H1 (cell line): ENCODE measurements around the gene SEMA3E. TPM values are rescaled to one million over a fixed set of nuclear protein-coding genes. Genes with fewer than 3 reads are reported as not detected.

Experiments
- CTCF ChIA-PET: fragments of 300-600 bp; sonication (Branson Sonifier 250); formaldehyde crosslinking; loops from one replicate; lab custom pipeline; 2021; ENCODE audit not compliant: partially characterized antibody; lab: Charles Lee
- POLR2A ChIA-PET: fragments of 300-600 bp; sonication (Branson Sonifier 250); formaldehyde crosslinking; loops from one replicate; lab custom pipeline; 2021; ENCODE audit warnings: inconsistent platforms; ENCODE audit not compliant: partially characterized antibody; lab: Charles Lee
- DNase-seq, 2 experiments: peaks; one replicate each; pipeline versions ENCODE4 v3.0.0 to v3.0.0-alpha.2; 2010 to 2022; ENCODE audit warnings: low spot score in 2 of 2, low read depth in 1 of 2, mixed read lengths in 1 of 2
- FAIRE-seq: peaks from 2 replicates; lab custom pipeline; 2011; peaks lifted over from hg19 to GRCh38; lab: Jason Lieb, UNC
- H2AFZ ChIP-seq: 2 replicates; pipeline ENCODE4 v1.8.1; 2012; ENCODE audit warnings: low read length, inconsistent platforms
- H2AK5ac ChIP-seq: 2 replicates; pipeline ENCODE4 v1.6.1; 2013; ENCODE audit warnings: low read depth, low read length
- H2BK120ac ChIP-seq: replicated peaks from 2 replicates; pipeline ENCODE3; 2013; ENCODE audit warnings: low read depth, low read length, inconsistent platforms
- H2BK12ac ChIP-seq: 2 replicates; pipeline ENCODE4 v1.6.1; 2013; ENCODE audit warnings: low read depth, low read length
- H2BK15ac ChIP-seq: 2 replicates; pipeline ENCODE4 v1.6.1; 2013; ENCODE audit warnings: low read length
- H2BK20ac ChIP-seq: 2 replicates; pipeline ENCODE4 v1.6.1; 2013; ENCODE audit warnings: low read length
- H2BK5ac ChIP-seq: 2 replicates; pipeline ENCODE4 v1.6.1; 2013; ENCODE audit warnings: low read depth, low read length
- H3K14ac ChIP-seq: 2 replicates; pipeline ENCODE4 v1.6.1; 2013; ENCODE audit warnings: inconsistent platforms; ENCODE audit not compliant: insufficient read length
- H3K18ac ChIP-seq: 2 replicates; pipeline ENCODE4 v1.6.1; 2013; ENCODE audit warnings: low read length; ENCODE audit errors: extremely low read depth
- H3K23ac ChIP-seq: 2 replicates; pipeline ENCODE4 v1.6.1; 2013; ENCODE audit warnings: inconsistent platforms; ENCODE audit not compliant: insufficient read length
- H3K23me2 ChIP-seq: 2 replicates; pipeline ENCODE4 v1.6.1; 2013; ENCODE audit warnings: low read depth, low read length
- H3K27ac ChIP-seq: 2 replicates; pipeline ENCODE4 v1.6.1; 2011; ENCODE audit warnings: low read depth, low read length, inconsistent platforms
- H3K27me3 ChIP-seq, 4 experiments: replicated peaks in 1 of 4; 1 replicate in 1 of 4; 2 replicates in 3 of 4; pipeline versions ENCODE4 v1.6.1 to v1.8.1; 2011 to 2013; ENCODE audit warnings: low read length in 3 of 4, mild to moderate bottlenecking in 3 of 4, inconsistent platforms in 2 of 4, mixed read lengths in 2 of 4, moderate library complexity in 1 of 4; ENCODE audit not compliant: control insufficient read depth in 3 of 4, insufficient read depth in 3 of 4; ENCODE audit errors: extremely low read depth in 1 of 4
- H3K36me3 ChIP-seq, 4 experiments: 2 replicates each; pipeline versions ENCODE4 v1.6.1 to v1.8.1; 2011 to 2013; ENCODE audit warnings: mild to moderate bottlenecking in 4 of 4, low read length in 3 of 4, moderate library complexity in 2 of 4, control low read depth in 1 of 4, inconsistent platforms in 1 of 4; ENCODE audit not compliant: insufficient read depth in 4 of 4, control insufficient read depth in 2 of 4
- H3K4ac ChIP-seq: replicated peaks from 2 replicates; pipeline ENCODE3; 2013; ENCODE audit warnings: low read length, low read depth, mixed read lengths, inconsistent platforms; ENCODE audit not compliant: insufficient read length
- H3K4me1 ChIP-seq, 4 experiments: replicated peaks in 1 of 4; 1 replicate in 1 of 4; 2 replicates in 3 of 4; pipeline versions ENCODE4 v1.6.1 to v1.8.1; 2011 to 2013; ENCODE audit warnings: low read length in 3 of 4, inconsistent platforms in 2 of 4, mixed read lengths in 1 of 4; ENCODE audit not compliant: insufficient read depth in 4 of 4, control insufficient read depth in 3 of 4
- H3K4me2 ChIP-seq, 2 experiments: 2 replicates each; pipeline versions ENCODE4 v1.6.1 to v1.8.1; 2011 to 2013; ENCODE audit warnings: low read depth in 2 of 2, low read length in 2 of 2, control low read depth in 1 of 2, inconsistent platforms in 1 of 2, mild to moderate bottlenecking in 1 of 2; ENCODE audit not compliant: insufficient read depth in 1 of 2
- H3K4me3 ChIP-seq, 4 experiments: fragments of 200-600, 300-600 bp in 1 of 4; sonication (generic), shearing (Covaris generic), sonication (Bioruptor Twin) in 1 of 4; 2 replicates each; pipeline versions ENCODE4 v1.5.1 to v1.8.1; 2011 to 2016; ENCODE audit warnings: low read length in 4 of 4, low read depth in 3 of 4, control low read depth in 2 of 4, inconsistent platforms in 2 of 4, mild to moderate bottlenecking in 2 of 4, mixed read lengths in 1 of 4, moderate library complexity in 1 of 4; ENCODE audit not compliant: insufficient read depth in 2 of 4; ENCODE audit errors: extremely low read depth in 1 of 4
- H3K56ac ChIP-seq: replicated peaks from 2 replicates; pipeline ENCODE3; 2013; ENCODE audit warnings: low read depth, mild to moderate bottlenecking, mixed read lengths, low read length, inconsistent platforms; ENCODE audit not compliant: insufficient read length
- H3K79me1 ChIP-seq: 2 replicates; pipeline ENCODE4 v1.6.1; 2013; ENCODE audit warnings: low read depth, low read length, control low read depth
- H3K79me2 ChIP-seq, 2 experiments: 2 replicates each; pipeline versions ENCODE4 v1.6.1 to v1.8.1; 2012 to 2013; ENCODE audit warnings: low read length in 2 of 2, mild to moderate bottlenecking in 2 of 2, inconsistent platforms in 1 of 2; ENCODE audit not compliant: insufficient read depth in 2 of 2, control insufficient read depth in 1 of 2
- H3K9ac ChIP-seq, 4 experiments: replicated peaks in 1 of 4; 1 replicate in 1 of 4; 2 replicates in 3 of 4; pipeline versions ENCODE4 v1.6.1 to v1.8.1; 2011 to 2013; ENCODE audit warnings: low read depth in 3 of 4, low read length in 3 of 4, control low read depth in 2 of 4, mild to moderate bottlenecking in 2 of 4, moderate library complexity in 2 of 4, inconsistent platforms in 1 of 4; ENCODE audit errors: extremely low read depth in 1 of 4
- H3K9me3 ChIP-seq, 2 experiments: 2 replicates each; pipeline versions ENCODE4 v1.6.1 to v1.8.1; 2012 to 2013; ENCODE audit warnings: mild to moderate bottlenecking in 2 of 2, moderate library complexity in 2 of 2, control low read depth in 1 of 2, inconsistent platforms in 1 of 2, low read depth in 1 of 2, low read length in 1 of 2, mixed read lengths in 1 of 2; ENCODE audit not compliant: insufficient read depth in 2 of 2
- H4K20me1 ChIP-seq, 2 experiments: replicated peaks in 1 of 2; 2 replicates each; pipeline versions ENCODE3 to v1.8.1; 2011 to 2013; ENCODE audit warnings: inconsistent platforms in 2 of 2, low read length in 2 of 2, mild to moderate bottlenecking in 1 of 2; ENCODE audit not compliant: insufficient read depth in 2 of 2, control insufficient read depth in 1 of 2
- H4K5ac ChIP-seq: 2 replicates; pipeline ENCODE4 v1.6.1; 2013; ENCODE audit warnings: low read length, low read depth, mixed read lengths, inconsistent platforms; ENCODE audit not compliant: insufficient read length
- H4K8ac ChIP-seq: 2 replicates; pipeline ENCODE4 v1.8.0; 2013; ENCODE audit warnings: mild to moderate bottlenecking, moderate library complexity, low read length, inconsistent platforms; ENCODE audit not compliant: insufficient read depth; ENCODE audit errors: extremely low read depth
- H4K91ac ChIP-seq: replicated peaks from 2 replicates; pipeline ENCODE3; 2013; ENCODE audit warnings: low read length, mixed read lengths, inconsistent platforms; ENCODE audit not compliant: insufficient read length
- KDM4A ChIP-seq: IDR thresholded peaks from one replicate; pipeline ENCODE4 v1.7.1; 2012; ENCODE audit warnings: low read depth, mild to moderate bottlenecking, moderate library complexity, low read length, inconsistent platforms; ENCODE audit not compliant: severe bottlenecking
- POLR2AphosphoS5 ChIP-seq: IDR thresholded peaks from 2 replicates; pipeline ENCODE4 v1.6.1; 2011; ENCODE audit warnings: low read depth, low read length
- WGBS, 2 experiments: shearing (Covaris generic) in 1 of 2; methylation state at CpG; one replicate each; pipeline versions ENCODE4 v1.1.6 to v1.1.7; 2013 to 2015; ENCODE audit warnings: low lambda C conversion rate in 2 of 2, mixed read lengths in 2 of 2, inconsistent platforms in 1 of 2, low coverage in 1 of 2, missing lambda C conversion rate in 1 of 2; ENCODE audit not compliant: insufficient replicate concordance in 2 of 2, insufficient coverage in 1 of 2, insufficient read length in 1 of 2; ENCODE audit errors: extremely low coverage in 1 of 2, missing lambda C conversion rate in 1 of 2; 5-methylcytosine and 5-hydroxymethylcytosine counted together
- polyA plus RNA-seq, 7 experiments: library from polyadenylated mRNA; depleted of rRNA in 3 of 7; stranded (reverse) in 5 of 7; unstranded in 2 of 7; fragments of >200 nt in 5 of 7; fragments of 200-250 nt in 2 of 7; gene quantifications; 1 replicate in 5 of 7; 2 replicates in 1 of 7; 4 replicates in 1 of 7; pipeline versions ENCODE4 v1.2.1 to v1.2.3, GENCODE V29; 2011 to 2013; ENCODE audit warnings: missing spikeins in 2 of 7, mixed read lengths in 2 of 7
- total RNA-seq: library from RNA; stranded (reverse); fragmentation: NEBNext Ultra II Directional; extraction: Animal tissue kit (Norgen Biotek cat#: 25700); gene quantifications from 2 replicates; pipeline ENCODE4 v1.2.1, GENCODE V29; 2021

Gene SEMA3E
- total and polyA plus RNA-seq, 2 of the 8 experiments (the other 6 are each of a cell fraction or from before 2014, with no cell fraction given), result 0.93 to 0.94 TPM

DNA sequence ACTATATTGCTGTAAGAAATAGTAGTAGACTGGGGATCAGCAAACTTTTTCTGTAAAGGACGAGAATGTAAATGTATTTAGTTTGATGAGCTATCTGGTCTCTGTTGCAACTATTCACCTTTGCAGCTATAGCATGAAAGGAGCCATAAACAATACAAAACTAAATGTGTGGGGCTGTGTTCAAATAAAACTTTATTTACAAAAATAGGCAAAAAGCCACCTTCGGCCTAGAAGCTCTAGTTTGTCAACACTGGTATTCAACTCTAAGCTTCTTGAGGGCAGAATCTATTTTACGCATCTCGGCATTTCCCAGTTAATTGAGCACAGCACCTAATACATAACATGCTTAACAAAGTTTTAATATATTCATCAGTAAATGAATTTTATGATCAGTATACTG is 181.4 kb downstream of the SEMA3E start:
- H2BK5ac ChIP-seq, result no peak overlapping the region
- H3K23ac ChIP-seq, result no peak overlapping the region
- H2BK12ac ChIP-seq, result no peak overlapping the region
- no peak overlapping the region for H3K18ac ChIP-seq
- H3K9me3 ChIP-seq, result no peaks in the 10 kb centered on the region
- ChIA-PET CTCF (interaction anchor here (0.6 to 1.6 kb wide), 6 partner anchors 35 to 58 kb away, joined by 3 to 5 read pairs (median 3); no protein-coding TSS in a partner anchor), POLR2A (interaction anchor here (0.6 to 5.8 kb wide), 18 partner anchors 8 to 221 kb away, joined by 3 to 135 read pairs (median 6); no protein-coding TSS in a partner anchor)
- H2BK15ac ChIP-seq, result no peak overlapping the region
- peaks cover 1 to 3% of the 10 kb centered on the region in 2 experiments for H4K20me1 ChIP-seq
- H3K27ac ChIP-seq, result no peak overlapping the region
- TF ChIP-seq KDM4A, result no peak
- TF ChIP-seq POLR2AphosphoS5, result 0 out of 2 replicates have a peak, but pooled peaks have one; percentile 13
- H4K91ac ChIP-seq, result no peak overlapping the region
- FAIRE-seq, result no peak
- no peak for DNase-seq
- whole genome bisulfite sequencing, 2 experiments, result 92% methylated on average over 4 of the region's 4 CpGs; no CpG with 5 or more reads in 1 of the 2 experiments
- peaks cover 0 to 28% (median 12%) of the 10 kb centered on the region in 4 experiments; a peak in 5 of 8 replicates for H3K36me3 ChIP-seq
- no peaks in the 10 kb centered on the region for H3K79me1 ChIP-seq
- H3K23me2 ChIP-seq, result no peaks in the 10 kb centered on the region
- no peak overlapping the region for H4K5ac ChIP-seq
- no peak overlapping the region for H3K14ac ChIP-seq
- H2AFZ ChIP-seq, result no peak overlapping the region
- no peak overlapping the region for H3K9ac ChIP-seq
- peaks cover 0 to 11% of the 10 kb centered on the region in 2 experiments; a peak in 2 of 4 replicates for H3K79me2 ChIP-seq
- H4K8ac ChIP-seq, result no peak overlapping the region
- no peak overlapping the region; a peak in 1 of 4 replicates for H3K4me2 ChIP-seq
- no peak overlapping the region for H3K56ac ChIP-seq
- H3K27me3 ChIP-seq, result peaks cover 0 to 1% (median 0%) of the 10 kb centered on the region in 4 experiments; a peak in 1 of 7 replicates
- H3K4me3 ChIP-seq, result no peak overlapping the region
- H2BK120ac ChIP-seq, result no peak overlapping the region
- no peak overlapping the region for H2BK20ac ChIP-seq
- H3K4me1 ChIP-seq, result peaks cover 0 to 11% (median 3%) of the 10 kb centered on the region in 4 experiments; a peak in 3 of 7 replicates
- H3K4ac ChIP-seq, result no peak overlapping the region
- no peak overlapping the region for H2AK5ac ChIP-seq
